Activated CD8-positive, alpha-beta memory T cell treated with anti-CD3 and anti-CD28 coated beads, Interleukin-2, amount 10 ng/mL, durations not matched to agents 7 days and 5 days (primary cell): ENCODE measurements around the gene NAA20. TPM values are rescaled to one million over a fixed set of nuclear protein-coding genes. Genes with fewer than 3 reads are reported as not detected.
A peak's percentile ranks its signal among the peaks of the same experiment; 100 is the strongest.

Experiments used
- ATAC-seq: fragments of 150-1000 bp; cut with Tn5 transposase; one replicate; pipeline ENCODE4 v1.10.0; 2021; ENCODE audit warnings: moderate library complexity
- CTCF ChIA-PET: fragments of 350-600 bp; sonication (Branson Sonifier 250); formaldehyde crosslinking; loops from one replicate; lab custom pipeline; 2021; ENCODE audit warnings: antibody characterized with exemption; lab: Charles Lee
- DNase-seq: peaks from one replicate; pipeline ENCODE4 v3.0.0-alpha.2; 2020
- H3K27ac Mint-ChIP-seq: one replicate; pipeline ENCODE4 v1.8.0; 2021; ENCODE audit warnings: mild to moderate bottlenecking, mixed read lengths
- H3K27me3 Mint-ChIP-seq: one replicate; pipeline ENCODE4 v1.8.0; 2021; ENCODE audit warnings: mixed read lengths
- H3K36me3 Mint-ChIP-seq: one replicate; pipeline ENCODE4 v1.8.0; 2021; ENCODE audit warnings: mild to moderate bottlenecking, mixed read lengths
- H3K4me1 Mint-ChIP-seq: one replicate; pipeline ENCODE4 v1.8.0; 2021; ENCODE audit warnings: mixed read lengths
- H3K4me3 Mint-ChIP-seq: one replicate; pipeline ENCODE4 v1.8.0; 2021; ENCODE audit warnings: mild to moderate bottlenecking, moderate library complexity, mixed read lengths
- H3K9me3 Mint-ChIP-seq: one replicate; pipeline ENCODE4 v1.8.0; 2022; ENCODE audit warnings: low read depth, mixed read lengths
- total RNA-seq, 2 experiments: library from RNA; stranded (reverse); gene quantifications; one replicate each; pipeline ENCODE4 v1.2.3, GENCODE V29; 2021

NAA20 gene
- total RNA-seq, 2 experiments from 2014 or later, result 49.1 to 64.5 TPM

DNA sequence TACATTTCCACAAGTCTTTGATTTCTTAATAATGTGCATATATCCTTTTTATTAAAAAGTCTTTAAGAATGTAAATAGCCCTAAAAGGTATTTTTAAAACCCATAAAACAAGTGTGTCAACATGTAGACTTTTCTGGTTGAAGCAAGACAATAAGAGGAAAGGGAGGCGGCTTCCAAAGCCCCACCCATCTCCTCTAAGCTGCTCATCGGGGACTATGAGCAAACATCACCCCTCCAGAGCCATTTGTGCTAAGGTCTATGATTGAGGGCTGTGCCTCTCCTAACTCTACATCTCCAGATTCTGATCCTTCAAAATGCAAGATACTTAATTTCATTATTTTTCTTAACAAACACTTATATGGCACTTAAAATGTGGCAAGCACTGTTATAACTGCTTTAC, 2.5 kb upstream of the NAA20 start:
- H3K27ac Mint-ChIP-seq, result no peak overlapping the region
- H3K4me3 Mint-ChIP-seq, result no peak overlapping the region
- CTCF ChIA-PET, result interaction anchor here (0.8 kb wide), 1 partner anchor 37 kb away, joined by 3 read pairs; no protein-coding TSS in a partner anchor
- ATAC-seq (no peak), DNase-seq (no peak)
- peaks cover 14% of the 10 kb centered on the region for H3K27me3 Mint-ChIP-seq
- H3K9me3 Mint-ChIP-seq, result no peaks in the 10 kb centered on the region
- peaks cover 3% of the 10 kb centered on the region for H3K36me3 Mint-ChIP-seq
- peaks cover 30% of the 10 kb centered on the region for H3K4me1 Mint-ChIP-seq

DNA sequence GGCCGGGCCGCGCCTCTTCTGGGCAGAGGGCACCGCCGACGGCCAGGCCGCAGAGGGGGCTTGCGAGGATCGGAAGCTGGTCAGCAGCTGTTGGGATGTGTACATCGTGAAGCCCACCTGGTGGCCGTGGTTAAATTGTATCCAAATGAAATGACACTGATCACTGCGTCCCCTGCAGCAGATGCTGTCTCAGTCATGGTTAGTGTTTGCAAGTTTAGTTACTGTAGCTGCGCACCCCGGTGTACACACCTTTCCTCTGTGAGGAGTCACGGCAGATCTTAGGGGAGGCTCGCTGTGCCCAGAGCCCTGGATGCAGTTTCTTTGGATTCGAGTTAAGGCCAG, 653 bp downstream of the NAA20 start:
- H3K27ac Mint-ChIP-seq, result peak overlapping the region; percentile 80

DNA sequence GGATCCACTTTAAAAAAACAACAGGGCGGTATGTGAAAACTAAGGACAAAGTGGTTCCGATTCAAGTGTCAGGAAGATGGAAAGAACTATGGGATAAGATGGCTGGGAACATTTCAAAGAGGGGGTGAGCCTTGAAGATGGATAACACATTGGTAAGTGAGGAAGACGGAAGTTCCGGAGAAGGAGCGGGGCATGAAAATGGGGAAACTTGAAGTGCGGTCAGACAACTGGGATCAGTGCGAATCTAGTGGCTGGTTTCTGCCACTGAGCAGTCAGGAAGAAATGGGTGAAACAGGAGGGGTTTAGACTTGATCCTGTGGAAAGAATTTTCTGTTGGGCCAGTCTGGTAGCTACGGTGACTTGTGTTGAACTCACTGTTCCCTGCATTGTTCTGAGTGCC, 1.2 kb downstream of the NAA20 start:
- H3K4me1 Mint-ChIP-seq, result peaks cover 59% of the 10 kb centered on the region
- H3K36me3 Mint-ChIP-seq, result peaks cover 3% of the 10 kb centered on the region

More for the DNA sequence above, 653 bp downstream of the NAA20 start:
- DNase-seq (peak; percentile 46), ATAC-seq (peak; percentile 34)
- CTCF ChIA-PET, result interaction anchor here (1.7 to 3.2 kb wide), 3 partner anchors 9 to 34 kb away, joined by 7 to 24 read pairs (median 17); partner anchors contain the start of genes CFAP61 and CRNKL1
- Mint-ChIP-seq H3K4me3 (peak overlapping the region; percentile 93), H3K4me1 (peaks cover 57% of the 10 kb centered on the region), H3K36me3 (peaks cover 3% of the 10 kb centered on the region), H3K27me3 (no peaks in the 10 kb centered on the region), H3K9me3 (no peaks in the 10 kb centered on the region)

DNA sequence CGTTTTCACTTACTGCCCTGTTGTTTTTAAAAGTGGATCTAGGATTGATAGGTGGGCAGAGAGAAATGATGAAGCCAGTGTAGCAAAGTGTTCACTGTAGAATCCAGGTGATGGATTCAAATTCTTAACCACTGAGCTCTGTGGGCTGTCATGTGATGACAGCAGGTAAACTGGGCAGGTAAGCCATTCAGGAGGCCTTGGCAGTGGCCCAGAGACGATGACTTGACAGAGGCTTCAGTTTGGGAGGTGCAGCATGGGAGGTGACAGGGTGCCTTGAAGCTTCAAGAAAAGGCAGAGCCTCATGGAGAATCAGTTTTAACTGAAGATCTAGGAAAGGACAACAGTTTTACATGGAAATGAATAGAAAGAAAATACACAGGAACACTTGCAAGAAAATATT, 2.0 kb downstream of the NAA20 start:
- Mint-ChIP-seq H3K4me1 (peaks cover 66% of the 10 kb centered on the region), H3K9me3 (no peaks in the 10 kb centered on the region), H3K27ac (peak overlapping the region; percentile 53), H3K4me3 (peak overlapping the region; percentile 29), H3K36me3 (peaks cover 5% of the 10 kb centered on the region), H3K27me3 (no peaks in the 10 kb centered on the region)
- ATAC-seq, result no peak
- DNase-seq, result no peak
- CTCF ChIA-PET, result interaction anchor here (2.9 kb wide), 1 partner anchor 8 kb away, joined by 17 read pairs; no protein-coding TSS in a partner anchor

More for the DNA sequence above, 1.2 kb downstream of the NAA20 start:
- CTCF ChIA-PET, result interaction anchor here (1.7 to 3.2 kb wide), 3 partner anchors 9 to 34 kb away, joined by 7 to 24 read pairs (median 17); partner anchors contain the start of genes CFAP61 and CRNKL1
- H3K27me3 Mint-ChIP-seq, result no peaks in the 10 kb centered on the region
- H3K27ac Mint-ChIP-seq, result peak overlapping the region; percentile 22
- H3K4me3 Mint-ChIP-seq, result peak overlapping the region; percentile 93
- DNase-seq (no peak), ATAC-seq (no peak)
- no peaks in the 10 kb centered on the region for H3K9me3 Mint-ChIP-seq

DNA sequence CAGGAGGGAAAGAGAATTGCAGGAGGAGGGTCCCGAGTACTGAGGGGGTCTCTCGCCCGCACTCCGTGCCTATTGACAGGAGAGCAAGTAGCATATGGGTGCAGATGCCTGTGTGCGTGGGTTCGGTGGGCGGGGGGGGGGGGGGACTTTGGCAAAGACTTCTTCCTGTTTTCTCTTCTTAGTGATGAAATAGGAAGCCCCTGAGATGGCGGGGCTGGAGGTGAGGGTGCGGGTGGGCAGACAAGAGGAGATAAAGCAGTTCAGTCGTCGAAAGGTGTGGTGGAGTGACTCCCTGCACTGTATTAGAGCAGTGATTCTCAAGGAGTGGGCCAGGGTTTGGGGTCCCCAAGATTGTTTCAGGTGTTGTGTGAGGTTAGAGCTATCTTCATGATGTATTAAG, 3.7 kb downstream of the NAA20 start:
- ATAC-seq, result no peak
- Mint-ChIP-seq H3K4me1 (peaks cover 67% of the 10 kb centered on the region), H3K36me3 (peaks cover 5% of the 10 kb centered on the region), H3K27ac (peak overlapping the region; percentile 69), H3K4me3 (peak overlapping the region; percentile 14), H3K27me3 (no peaks in the 10 kb centered on the region), H3K9me3 (no peaks in the 10 kb centered on the region)
- DNase-seq, result no peak
- CTCF ChIA-PET, result interaction anchor here (1.6 kb wide), 1 partner anchor 31 kb away, joined by 5 read pairs; the partner anchor contains the start of genes CFAP61 and CRNKL1

DNA sequence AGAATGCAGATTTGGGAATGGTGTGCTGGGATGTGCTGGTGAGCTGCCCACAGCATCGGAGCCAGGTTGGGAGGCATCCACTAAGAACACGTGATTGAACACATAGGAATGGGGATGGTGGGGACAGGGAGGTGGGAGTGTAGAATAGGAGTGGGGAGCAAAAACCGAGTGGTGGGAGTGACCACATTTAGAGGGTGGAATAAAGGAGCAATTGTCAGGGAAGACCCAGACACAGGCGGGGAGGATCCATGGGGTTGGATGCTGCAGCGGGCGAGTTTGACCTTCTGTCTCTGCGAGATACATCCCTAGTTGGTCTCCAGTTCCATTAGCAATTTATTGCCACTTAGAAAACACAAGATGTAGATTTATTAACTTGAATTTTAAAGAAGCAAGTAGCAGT, 4.7 kb downstream of the NAA20 start:
- ATAC-seq (no peak), DNase-seq (no peak)
- H3K4me3 Mint-ChIP-seq, result peak overlapping the region; percentile 27
- H3K9me3 Mint-ChIP-seq, result no peaks in the 10 kb centered on the region
- H3K27me3 Mint-ChIP-seq, result no peaks in the 10 kb centered on the region
- CTCF ChIA-PET, result no interaction called here
- peaks cover 9% of the 10 kb centered on the region for H3K36me3 Mint-ChIP-seq
- H3K27ac Mint-ChIP-seq, result peak overlapping the region; percentile 75
- peaks cover 63% of the 10 kb centered on the region for H3K4me1 Mint-ChIP-seq

DNA sequence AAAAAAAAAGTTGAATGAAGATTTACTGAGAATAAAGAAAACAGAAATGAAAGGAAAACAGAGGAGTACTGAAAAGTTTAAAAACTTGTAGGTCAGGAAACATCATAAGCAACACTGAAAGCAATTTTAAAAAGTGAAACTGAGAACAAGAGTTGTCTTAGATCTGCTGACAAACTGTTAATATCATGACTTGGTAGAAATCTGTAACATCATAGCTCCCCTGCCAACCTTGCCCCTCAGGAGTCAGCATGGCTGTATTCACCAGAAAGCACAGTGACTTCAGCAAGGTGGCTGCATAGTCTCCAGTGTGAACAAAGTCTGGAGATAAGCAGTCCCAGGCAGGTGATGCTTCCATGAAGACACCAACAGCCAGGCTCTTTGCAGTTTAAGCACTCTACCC, 5.3 kb downstream of the NAA20 start:
- peak; percentile 66 for ATAC-seq
- peaks cover 60% of the 10 kb centered on the region for H3K4me1 Mint-ChIP-seq
- H3K9me3 Mint-ChIP-seq, result no peaks in the 10 kb centered on the region
- no peaks in the 10 kb centered on the region for H3K27me3 Mint-ChIP-seq
- H3K27ac Mint-ChIP-seq, result peak overlapping the region; percentile 75
- peaks cover 12% of the 10 kb centered on the region for H3K36me3 Mint-ChIP-seq
- peak overlapping the region; percentile 22 for H3K4me3 Mint-ChIP-seq
- no peak for DNase-seq
- CTCF ChIA-PET, result no interaction called here

- Mint-ChIP-seq H3K4me1 (peaks cover 54% of the 10 kb centered on the region), H3K9me3 (no peaks in the 10 kb centered on the region), H3K27me3 (no peaks in the 10 kb centered on the region), H3K4me3 (no peak overlapping the region), H3K36me3 (peaks cover 12% of the 10 kb centered on the region), H3K27ac (peak overlapping the region; percentile 44)
- no peak for DNase-seq
- no peak for ATAC-seq
- CTCF ChIA-PET, result no interaction called here
These were observed 6.2 kb downstream of the NAA20 start for GRCh38 chr20:20023395-20023794.

GRCh38 chr20:20024942-20025341, 7.8 kb downstream of the NAA20 start:
- Mint-ChIP-seq H3K4me3 (no peak overlapping the region), H3K27me3 (no peaks in the 10 kb centered on the region), H3K9me3 (no peaks in the 10 kb centered on the region), H3K27ac (no peak overlapping the region), H3K4me1 (peaks cover 45% of the 10 kb centered on the region), H3K36me3 (peaks cover 19% of the 10 kb centered on the region)
- DNase-seq, result no peak
- CTCF ChIA-PET, result no interaction called here
- no peak for ATAC-seq

GRCh38 chr20:20027284-20027683, 10.1 kb downstream of the NAA20 start:
- Mint-ChIP-seq H3K27ac (no peak overlapping the region), H3K36me3 (peaks cover 32% of the 10 kb centered on the region), H3K27me3 (no peaks in the 10 kb centered on the region), H3K9me3 (no peaks in the 10 kb centered on the region), H3K4me1 (peaks cover 23% of the 10 kb centered on the region), H3K4me3 (no peak overlapping the region)
- ATAC-seq, result no peak
- no peak for DNase-seq
- CTCF ChIA-PET, result interaction anchor here (2.5 kb wide), 1 partner anchor 10 kb away, joined by 17 read pairs; the partner anchor contains the start of gene NAA20

DNA sequence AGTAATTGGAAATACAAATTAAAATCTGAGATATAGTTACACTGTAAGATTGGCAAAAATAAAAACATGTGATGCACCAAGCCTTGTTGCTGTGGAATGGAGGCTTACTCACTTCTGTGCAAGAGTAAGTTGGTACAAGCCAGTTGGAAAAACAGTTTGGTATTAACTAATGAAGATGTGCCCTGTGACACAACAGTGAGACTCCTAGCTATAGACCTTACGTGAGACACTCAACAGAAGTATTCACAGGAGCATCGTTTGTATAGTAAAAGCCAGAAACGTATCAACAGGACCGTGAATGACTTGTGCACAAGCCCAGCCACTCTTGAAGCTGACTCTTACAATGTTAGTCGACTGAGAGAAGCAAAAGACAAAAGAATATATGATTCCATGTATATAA, 14.6 kb downstream of the NAA20 start:
- H3K9me3 Mint-ChIP-seq, result no peaks in the 10 kb centered on the region
- peaks cover 44% of the 10 kb centered on the region for H3K36me3 Mint-ChIP-seq
- no peak overlapping the region for H3K27ac Mint-ChIP-seq
- H3K27me3 Mint-ChIP-seq, result no peaks in the 10 kb centered on the region
- ATAC-seq (no peak), DNase-seq (no peak)
- H3K4me3 Mint-ChIP-seq, result no peak overlapping the region
- CTCF ChIA-PET, result interaction anchor here (2.4 kb wide), 1 partner anchor 14 kb away, joined by 7 read pairs; the partner anchor contains the start of gene NAA20
- H3K4me1 Mint-ChIP-seq, result peaks cover 3% of the 10 kb centered on the region

- Mint-ChIP-seq H3K4me3 (no peak overlapping the region), H3K4me1 (peaks cover 1% of the 10 kb centered on the region), H3K27me3 (no peaks in the 10 kb centered on the region), H3K36me3 (peaks cover 46% of the 10 kb centered on the region), H3K27ac (no peak overlapping the region), H3K9me3 (no peaks in the 10 kb centered on the region)
- CTCF ChIA-PET, result no interaction called here
- DNase-seq (no peak), ATAC-seq (no peak)
These were observed 17.3 kb downstream of the NAA20 start for GRCh38 chr20:20034486-20034885.

DNA sequence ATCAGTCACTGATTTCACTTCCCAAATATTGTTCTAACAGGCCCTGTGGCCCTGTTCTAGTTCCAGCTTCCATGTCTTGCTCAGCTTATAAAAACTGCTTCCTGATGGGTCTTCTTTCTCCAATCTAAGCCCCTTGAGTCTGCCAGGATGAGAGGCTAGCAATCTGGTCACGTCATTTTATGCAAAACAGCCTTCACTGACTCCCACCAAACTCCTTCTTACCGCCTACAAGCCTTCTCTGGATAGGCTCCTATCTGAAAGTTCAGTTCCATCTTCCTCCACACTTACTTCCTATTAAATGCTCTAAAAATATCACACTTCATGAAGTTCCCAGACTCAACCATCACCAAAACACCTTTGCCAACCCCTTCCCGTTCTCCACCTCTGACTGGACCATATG, 19.6 kb downstream of the NAA20 start:
- H3K4me3 Mint-ChIP-seq, result no peak overlapping the region
- H3K4me1 Mint-ChIP-seq, result no peaks in the 10 kb centered on the region
- H3K27ac Mint-ChIP-seq, result no peak overlapping the region
- ATAC-seq (no peak), DNase-seq (no peak)
- peaks cover 44% of the 10 kb centered on the region for H3K36me3 Mint-ChIP-seq
- no peaks in the 10 kb centered on the region for H3K27me3 Mint-ChIP-seq
- H3K9me3 Mint-ChIP-seq, result no peaks in the 10 kb centered on the region
- CTCF ChIA-PET, result interaction anchor here (1.2 kb wide), 1 partner anchor 14 kb away, joined by 3 read pairs; no protein-coding TSS in a partner anchor

GRCh38 chr20:20037960-20038359, 20.8 kb downstream of the NAA20 start:
- no peaks in the 10 kb centered on the region for H3K4me1 Mint-ChIP-seq
- H3K27ac Mint-ChIP-seq, result no peak overlapping the region
- DNase-seq (no peak), ATAC-seq (no peak)
- H3K36me3 Mint-ChIP-seq, result peaks cover 45% of the 10 kb centered on the region
- H3K9me3 Mint-ChIP-seq, result no peaks in the 10 kb centered on the region
- H3K4me3 Mint-ChIP-seq, result no peak overlapping the region
- CTCF ChIA-PET, result no interaction called here
- no peaks in the 10 kb centered on the region for H3K27me3 Mint-ChIP-seq
